OCI-LY3 (cell line): Measurements from ENCODE around the gene SLC4A9.

Source experiments
- H2AFZ ChIP-seq: fragments of 200-600, 300-600 bp; shearing (Covaris generic); 2 replicates; pipeline ENCODE4 v1.6.0; 2014; ENCODE audit warnings: antibody characterized with exemption, low read depth, low read length
- H3K27ac ChIP-seq: fragments of 200-600, 300-600 bp; sonication (generic); 2 replicates; pipeline ENCODE4 v1.5.1; 2014; ENCODE audit warnings: mild to moderate bottlenecking, low read length, moderate library complexity, mixed read lengths
- H3K27me3 ChIP-seq: fragments of 200-600, 300-600 bp; sonication (generic); 2 replicates; pipeline ENCODE4 v1.6.1; 2014; ENCODE audit warnings: low read depth, low read length, mixed read lengths
- H3K36me3 ChIP-seq: fragments of 200-600, 300-600 bp; sonication (generic); replicated peaks from 2 replicates; pipeline ENCODE3; 2014; ENCODE audit warnings: low read depth, low read length, mixed read lengths
- H3K4me1 ChIP-seq: fragments of 300-600, 200-600 bp; sonication (generic); 2 replicates; pipeline ENCODE4 v1.6.1; 2014; ENCODE audit warnings: low read length, mixed read lengths
- H3K4me2 ChIP-seq: fragments of 200-600, 300-600 bp; sonication (generic); 2 replicates; pipeline ENCODE4 v1.6.1; 2014; ENCODE audit warnings: low read length, mixed read lengths
- H3K4me3 ChIP-seq: fragments of 300-600, 200-600 bp; sonication (generic); 2 replicates; pipeline ENCODE4 v1.5.1; 2014; ENCODE audit warnings: antibody characterized with exemption, mild to moderate bottlenecking, low read length, moderate library complexity
- H3K79me2 ChIP-seq: fragments of 300-600, 200-600 bp; shearing (Covaris generic); 2 replicates; pipeline ENCODE4 v1.6.1; 2014; ENCODE audit warnings: mild to moderate bottlenecking, low read length, mixed read lengths
- H3K9ac ChIP-seq: fragments of 300-600, 200-600 bp; shearing (Covaris generic); 2 replicates; pipeline ENCODE4 v1.6.0; 2014; ENCODE audit warnings: mild to moderate bottlenecking, low read length, moderate library complexity
- H3K9me3 ChIP-seq: fragments of 200-600, 300-600 bp; shearing (Covaris generic); 2 replicates; pipeline ENCODE4 v1.6.1; 2014; ENCODE audit warnings: low read length, mixed read lengths; ENCODE audit not compliant: insufficient read depth
- H4K20me1 ChIP-seq: fragments of 200-600, 300-600 bp; sonication (generic); 2 replicates; pipeline ENCODE4 v1.6.1; 2016; ENCODE audit warnings: low read length, mixed read lengths; ENCODE audit not compliant: insufficient read depth
- CTCF ChIP-seq: fragments of 200-600, 300-600 bp; sonication (generic); IDR thresholded peaks from 2 replicates; pipeline ENCODE4 v1.5.1; 2014; ENCODE audit warnings: antibody characterized with exemption, low read length, low read depth
- EZH2phosphoT487 ChIP-seq: fragments of 200-600 bp; shearing (Covaris generic); IDR thresholded peaks from 2 replicates; pipeline ENCODE4 v1.6.1; 2018; ENCODE audit warnings: antibody characterized with exemption, mixed run types, low read depth

Gene SLC4A9

GRCh38 chr5:140381972-140382371 lies 22.0 kb downstream of the SLC4A9 start:
- Histone ChIP-seq H3K27me3 (no peaks in the 10 kb centered on the region), H3K4me2 (no peak overlapping the region), H3K4me3 (no peak overlapping the region), H2AFZ (no peak overlapping the region), H3K79me2 (no peaks in the 10 kb centered on the region), H3K9me3 (no peaks in the 10 kb centered on the region), H3K36me3 (no peaks in the 10 kb centered on the region), H3K9ac (no peak overlapping the region), H4K20me1 (no peaks in the 10 kb centered on the region), H3K27ac (no peak overlapping the region), H3K4me1 (no peaks in the 10 kb centered on the region)
- no peak for TF ChIP-seq EZH2phosphoT487
- TF ChIP-seq CTCF, result no peak

- Histone ChIP-seq H3K27me3 (no peaks in the 10 kb centered on the region), H3K27ac (no peak overlapping the region), H3K9me3 (no peaks in the 10 kb centered on the region), H3K4me3 (no peak overlapping the region), H3K4me2 (no peak overlapping the region), H3K36me3 (no peaks in the 10 kb centered on the region), H4K20me1 (no peaks in the 10 kb centered on the region), H2AFZ (no peak overlapping the region), H3K4me1 (no peaks in the 10 kb centered on the region), H3K79me2 (no peaks in the 10 kb centered on the region), H3K9ac (no peak overlapping the region)
- TF ChIP-seq EZH2phosphoT487 (no peak), CTCF (no peak)
Observed at GRCh38 chr5:140382866-140383265, 22.9 kb downstream of the SLC4A9 start.

GRCh38 chr5:140383300-140383699 lies 23.3 kb downstream of the SLC4A9 start:
- Histone ChIP-seq H3K4me1 (no peaks in the 10 kb centered on the region), H3K27ac (no peak overlapping the region), H3K27me3 (no peaks in the 10 kb centered on the region), H3K9me3 (no peaks in the 10 kb centered on the region), H3K4me2 (no peak overlapping the region), H2AFZ (no peak overlapping the region), H3K9ac (no peak overlapping the region), H3K79me2 (no peaks in the 10 kb centered on the region), H3K4me3 (no peak overlapping the region), H4K20me1 (no peaks in the 10 kb centered on the region), H3K36me3 (no peaks in the 10 kb centered on the region)
- TF ChIP-seq EZH2phosphoT487, result no peak
- TF ChIP-seq CTCF, result no peak

GRCh38 chr5:140388052-140388451 lies 28.1 kb downstream of the SLC4A9 start:
- no peak overlapping the region for H3K9ac ChIP-seq
- no peaks in the 10 kb centered on the region for H3K36me3 ChIP-seq
- H3K79me2 ChIP-seq, result no peaks in the 10 kb centered on the region
- no peaks in the 10 kb centered on the region for H3K27me3 ChIP-seq
- no peak overlapping the region for H2AFZ ChIP-seq
- no peak overlapping the region for H3K4me3 ChIP-seq
- TF ChIP-seq CTCF (no peak), EZH2phosphoT487 (no peak)
- H3K4me2 ChIP-seq, result no peak overlapping the region
- H3K27ac ChIP-seq, result no peak overlapping the region
- no peaks in the 10 kb centered on the region for H3K4me1 ChIP-seq
- no peaks in the 10 kb centered on the region for H3K9me3 ChIP-seq
- no peaks in the 10 kb centered on the region for H4K20me1 ChIP-seq
